GM10266 (cell line): Measurements from ENCODE around the gene STK39.

ENCODE experiments used
- DNase-seq: peaks from one replicate; pipeline ENCODE4 v3.0.0; 2012; ENCODE audit errors: extremely low spot score
- CTCF ChIP-seq: IDR thresholded peaks from 2 replicates; pipeline ENCODE4 v1.5.1; 2012; ENCODE audit warnings: mild to moderate bottlenecking, low read depth; ENCODE audit not compliant: control insufficient read depth, insufficient read depth; ENCODE audit errors: missing control alignments

STK39 gene

GRCh38 chr2:168028362-168028761 is 219.0 kb downstream of the STK39 start:
- DNase-seq, result no peak
- no peak for TF ChIP-seq CTCF

- DNase-seq, result no peak
- no peak for TF ChIP-seq CTCF
Measured at GRCh38 chr2:168025487-168026202, 221.8 kb downstream of the STK39 start.

- no peak for TF ChIP-seq CTCF
- DNase-seq, result no peak
Measured at GRCh38 chr2:168024459-168024858, 222.9 kb downstream of the STK39 start.

GRCh38 chr2:168021800-168022587 is 225.4 kb downstream of the STK39 start:
- TF ChIP-seq CTCF, result no peak
- no peak for DNase-seq

GRCh38 chr2:168015274-168015953 is 232.0 kb downstream of the STK39 start:
- DNase-seq, result no peak
- TF ChIP-seq CTCF, result no peak

- DNase-seq, result no peak
- TF ChIP-seq CTCF, result no peak
Measured at GRCh38 chr2:168009900-168010299, 237.5 kb downstream of the STK39 start.
